ENCODE data around the gene ALDH1A1. TPM values are rescaled to one million over a fixed set of nuclear protein-coding genes. Genes with fewer than 3 reads are reported as not detected.

The ALDH1A1 gene
- polyA plus RNA-seq, 1 donor (not counting 4 experiments of a cell fraction or from before 2014, with no cell fraction given), result 0.08 TPM

GRCh38 chr9:72984226-72984947, 31.5 kb upstream of the ALDH1A1 start:
- Histone ChIP-seq H3K79me2 (ENCODE audit: control insufficient read depth, insufficient read depth, low read length) (no peaks in the 10 kb centered on the region), H4K20me1 (ENCODE audit: control insufficient read depth, extremely low read depth, insufficient read depth, low read length) (no peaks in the 10 kb centered on the region), H3K4me1 (ENCODE audit: control insufficient read depth, extremely low read depth, insufficient read depth, low read length) (peaks cover 17% of the 10 kb centered on the region), H2AFZ (ENCODE audit: control insufficient read depth, low read length) (no peak overlapping the region), H3K36me3 (ENCODE audit: control insufficient read depth in 2 of 2, extremely low read depth in 1 of 2, insufficient read depth in 2 of 2, low read length in 2 of 2) (no peaks in the 10 kb centered on the region), H3K9me3 (ENCODE audit: control insufficient read depth, low read depth, low read length) (no peaks in the 10 kb centered on the region), H3K4me3 (ENCODE audit: control insufficient read depth in 2 of 3, extremely low read depth in 1 of 3, insufficient read depth in 2 of 3, low read depth in 1 of 3, low read length in 3 of 3) (no peak overlapping the region), H3K4me2 (ENCODE audit: control insufficient read depth, extremely low read depth, insufficient read depth, low read depth, low read length) (no peak overlapping the region), H3K27ac (ENCODE audit: control insufficient read depth, insufficient read depth, low read length) (no peak overlapping the region), H3K9me1 (ENCODE audit: control insufficient read depth, extremely low read depth, insufficient read depth, low read length) (no peaks in the 10 kb centered on the region), H3K27me3 (ENCODE audit: control insufficient read depth, extremely low read depth, insufficient read depth, low read length) (no peaks in the 10 kb centered on the region), H3K9ac (ENCODE audit: control insufficient read depth, extremely low read depth, insufficient read depth, low read length) (no peak overlapping the region)
- dilution Hi-C loops (cut with MboI; ENCODE audit: extremely low pct_ligation_motif_present, low sequenced_read_pairs), result no loop called here
- FAIRE-seq, result no peak
- DNase-seq (ENCODE audit: low read depth, low spot score), result no peak
- TF ChIP-seq EZH2 (IDR thresholded peaks at IDR 0.05; ENCODE audit: low read length) (no peak), CTCF (optimal IDR thresholded peaks at IDR 0.05 in 1 of 3, IDR thresholded peaks at IDR 0.05 in 1 of 3, conservative IDR thresholded peaks at IDR 0.05 in 1 of 3; ENCODE audit: extremely low read depth in 1 of 3, insufficient read depth in 2 of 3, low read length in 3 of 3) (no peak)

DNA sequence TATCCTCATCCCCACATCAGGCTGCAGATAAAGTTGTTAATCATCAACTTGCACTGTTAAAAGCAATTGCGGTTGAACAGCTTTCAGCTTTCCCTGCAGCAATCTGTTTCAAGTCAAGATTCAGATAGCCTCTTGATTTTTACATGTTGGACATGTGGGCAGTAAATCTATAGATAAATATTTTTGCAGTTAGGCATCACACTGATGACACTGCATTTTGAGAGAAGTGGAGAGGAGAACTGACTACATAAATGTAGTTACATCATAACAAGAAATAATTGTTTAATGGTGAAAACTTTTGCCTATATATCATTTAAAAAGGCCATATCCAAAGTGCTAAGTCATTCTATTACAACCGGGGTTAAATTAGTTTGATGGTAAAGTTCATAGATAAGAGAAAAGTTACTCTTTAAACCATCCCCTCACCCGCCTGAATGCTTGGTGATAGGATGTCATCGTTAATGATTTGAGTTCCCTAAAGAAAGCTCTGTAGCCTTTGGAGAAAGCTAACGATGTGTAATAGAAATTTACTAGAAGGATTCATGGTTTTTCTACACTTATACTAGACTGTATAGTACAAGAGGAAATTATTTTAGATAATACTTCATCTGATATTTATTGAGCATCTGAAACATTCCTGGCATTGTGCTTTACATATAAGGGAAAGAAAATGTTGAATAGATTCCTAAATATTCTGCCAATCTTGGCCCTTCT, 30.8 kb upstream of the ALDH1A1 start:
- dilution Hi-C loops (cut with MboI; ENCODE audit: extremely low pct_ligation_motif_present, low sequenced_read_pairs), result no loop called here
- no peaks in the 10 kb centered on the region for H3K9me3 ChIP-seq (ENCODE audit: control insufficient read depth, low read depth, low read length)
- no peaks in the 10 kb centered on the region for H4K20me1 ChIP-seq (ENCODE audit: control insufficient read depth, extremely low read depth, insufficient read depth, low read length)
- no peak overlapping the region for H3K27ac ChIP-seq (ENCODE audit: control insufficient read depth, insufficient read depth, low read length)
- no peak overlapping the region for H3K4me2 ChIP-seq (ENCODE audit: control insufficient read depth, extremely low read depth, insufficient read depth, low read depth, low read length)
- no peaks in the 10 kb centered on the region for H3K27me3 ChIP-seq (ENCODE audit: control insufficient read depth, extremely low read depth, insufficient read depth, low read length)
- no peak overlapping the region for H2AFZ ChIP-seq (ENCODE audit: control insufficient read depth, low read length)
- H3K4me3 ChIP-seq (ENCODE audit: control insufficient read depth in 2 of 3, extremely low read depth in 1 of 3, insufficient read depth in 2 of 3, low read depth in 1 of 3, low read length in 3 of 3), result no peak overlapping the region
- DNase-seq (ENCODE audit: low read depth, low spot score) (no peak), FAIRE-seq (no peak)
- no peaks in the 10 kb centered on the region for H3K9me1 ChIP-seq (ENCODE audit: control insufficient read depth, extremely low read depth, insufficient read depth, low read length)
- no peaks in the 10 kb centered on the region for H3K36me3 ChIP-seq (ENCODE audit: control insufficient read depth in 2 of 2, extremely low read depth in 1 of 2, insufficient read depth in 2 of 2, low read length in 2 of 2)
- no peak overlapping the region for H3K9ac ChIP-seq (ENCODE audit: control insufficient read depth, extremely low read depth, insufficient read depth, low read length)
- peaks cover 24% of the 10 kb centered on the region for H3K4me1 ChIP-seq (ENCODE audit: control insufficient read depth, extremely low read depth, insufficient read depth, low read length)
- no peaks in the 10 kb centered on the region for H3K79me2 ChIP-seq (ENCODE audit: control insufficient read depth, insufficient read depth, low read length)
- TF ChIP-seq EZH2 (IDR thresholded peaks at IDR 0.05; ENCODE audit: low read length) (no peak), CTCF (optimal IDR thresholded peaks at IDR 0.05 in 1 of 3, IDR thresholded peaks at IDR 0.05 in 1 of 3, conservative IDR thresholded peaks at IDR 0.05 in 1 of 3; ENCODE audit: extremely low read depth in 1 of 3, insufficient read depth in 2 of 3, low read length in 3 of 3) (no peak)
